Stimulated activated CD8-positive, alpha-beta memory T cell treated with anti-CD3 and anti-CD28 coated beads, Interleukin-7, amount 100 ng/mL, for 1 hour (primary cell): ENCODE data around the gene CCDC28B.

Experiments used
- DNase-seq, 2 donors: peaks; one replicate each; pipeline ENCODE4 v3.0.0-alpha.2; 2020; ENCODE audit warnings: low read depth in 2 of 2

CCDC28B gene

GRCh38 chr1:32221980-32222755 lies 21.8 kb downstream of the CCDC28B start, which contains the start of the genes EIF3I and TMEM234:
Gene EIF3I, plus strand, starts transcription at chr1:32222407. Its CDS starts 35 bp downstream, at chr1:32222442.
Gene TMEM234, minus strand, starts transcription at chr1:32222353. Its CDS starts 31 bp downstream, at chr1:32222322.
- DNase-seq = peak; percentile 80 to 88

GRCh38 chr1:32223683-32224082 lies 23.3 kb downstream of the CCDC28B start:
- DNase-seq = no peak

- DNase-seq = no peak
Observed at GRCh38 chr1:32224285-32224684, 23.9 kb downstream of the CCDC28B start.

GRCh38 chr1:32228771-32229170 lies 28.4 kb downstream of the CCDC28B start:
- DNase-seq = no peak

GRCh38 chr1:32231843-32232432 lies 31.5 kb downstream of the CCDC28B start:
- no peak for DNase-seq

- no peak for DNase-seq
Observed at GRCh38 chr1:32232558-32233304, 32.3 kb downstream of the CCDC28B start.

- no peak for DNase-seq
Observed at GRCh38 chr1:32234792-32235191, 34.4 kb downstream of the CCDC28B start.

- no peak for DNase-seq
Observed at GRCh38 chr1:32239337-32239736, 38.9 kb downstream of the CCDC28B start.

GRCh38 chr1:32239790-32240139 lies 39.4 kb downstream of the CCDC28B start:
- DNase-seq = no peak

- DNase-seq = no peak
Observed at GRCh38 chr1:32240140-32240951, 40.0 kb downstream of the CCDC28B start.

GRCh38 chr1:32241001-32241763 lies 40.8 kb downstream of the CCDC28B start:
- no peak for DNase-seq

- no peak for DNase-seq
Observed at GRCh38 chr1:32242341-32242851, 42.0 kb downstream of the CCDC28B start.

GRCh38 chr1:32246888-32247273 lies 46.5 kb downstream of the CCDC28B start, which contains the start of gene FAM167B:
Gene FAM167B, plus strand, starts transcription at chr1:32247222. Its CDS starts 200 bp downstream, at chr1:32247422.
- DNase-seq = no peak

- no peak for DNase-seq
Observed at GRCh38 chr1:32247452-32247851, 47.1 kb downstream of the CCDC28B start.

GRCh38 chr1:32247983-32248889 lies 47.8 kb downstream of the CCDC28B start:
- peak; percentile 45 to 59 for DNase-seq

GRCh38 chr1:32249831-32250525 lies 49.6 kb downstream of the CCDC28B start:
- peak; percentile 54 to 57 for DNase-seq

- DNase-seq = no peak
Observed at GRCh38 chr1:32250893-32251716, 50.7 kb downstream of the CCDC28B start, which contains the start of gene LCK. Gene LCK, plus strand, starts transcription at chr1:32251265. Its CDS starts 23,065 bp downstream, at chr1:32274330.
